COLO668 (cell line): ENCODE measurements around the gene CIAO2A.
"Not testable (repeated sequence)": the region's sequence is repeated elsewhere in the genome, so short reads cannot be mapped to it uniquely, and the experiment has no call there.

Experiments
- DNase-seq: peaks from one replicate; lab custom pipeline; 2025; ENCODE audit not compliant: unreplicated experiment; lab: John Stamatoyannopoulos, UW

Gene CIAO2A, protein sequence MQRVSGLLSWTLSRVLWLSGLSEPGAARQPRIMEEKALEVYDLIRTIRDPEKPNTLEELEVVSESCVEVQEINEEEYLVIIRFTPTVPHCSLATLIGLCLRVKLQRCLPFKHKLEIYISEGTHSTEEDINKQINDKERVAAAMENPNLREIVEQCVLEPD

DNA sequence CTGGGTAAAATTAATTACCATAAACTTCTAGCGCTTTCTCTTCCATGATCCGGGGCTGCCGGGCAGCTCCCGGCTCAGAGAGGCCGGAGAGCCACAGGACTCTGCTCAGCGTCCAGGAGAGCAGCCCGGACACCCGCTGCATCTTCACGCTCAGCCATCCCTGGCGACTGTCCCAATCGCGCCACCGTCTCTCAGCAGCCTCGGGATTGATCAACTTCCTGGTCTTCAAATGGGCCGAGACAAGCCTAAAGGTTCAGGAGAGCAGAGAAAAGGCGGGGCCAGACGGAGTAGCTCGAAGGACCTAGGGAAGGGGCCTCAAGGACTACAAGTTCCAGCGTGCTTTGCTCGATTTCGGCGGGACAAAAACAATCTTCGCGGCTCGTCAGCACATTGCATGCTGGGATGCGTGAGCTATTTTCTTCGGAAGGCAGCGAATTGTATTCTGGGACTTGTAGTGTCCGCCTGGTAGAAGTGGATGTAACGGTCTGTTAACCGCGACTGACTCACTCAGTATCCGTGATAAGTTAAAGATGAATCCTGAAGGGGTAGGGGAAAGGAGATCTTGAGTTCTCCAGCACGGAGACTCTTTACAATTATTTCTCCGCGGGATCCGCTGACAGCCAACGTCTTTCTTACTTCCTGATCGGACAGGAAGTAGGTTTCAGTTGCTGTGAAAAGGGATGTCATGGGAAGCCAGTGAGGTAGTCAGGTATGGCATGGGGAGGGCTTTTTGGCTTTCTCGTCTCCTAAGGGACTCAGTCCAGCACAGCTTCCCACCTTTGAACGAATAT, at the start of gene CIAO2A:
TSS of gene CIAO2A (minus strand) at position 212 of the 791 bp plus-strand sequence. CDS start at position 142, 70 bp downstream.
- DNase-seq = peak; percentile 96

DNA sequence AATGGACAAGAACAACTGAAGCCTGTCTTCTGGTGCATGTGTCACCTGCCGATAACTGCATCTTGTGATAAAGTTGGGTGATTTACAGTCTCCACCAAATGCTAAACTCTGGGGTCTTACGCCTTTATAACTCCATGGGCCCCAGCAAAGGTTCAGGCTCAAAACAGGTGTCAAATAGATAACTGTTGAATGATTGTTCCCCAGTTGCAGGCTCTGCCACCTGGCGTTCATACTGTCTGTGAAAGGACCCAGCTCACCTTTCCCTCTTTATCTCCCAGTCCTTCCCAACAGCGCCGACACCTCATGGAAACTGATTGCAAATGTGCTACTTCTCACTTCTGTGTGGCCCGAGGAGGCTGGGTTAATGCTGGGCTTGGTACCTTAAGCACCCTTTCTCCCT, 49.6 kb upstream of the CIAO2A start:
- DNase-seq = no peak

DNA sequence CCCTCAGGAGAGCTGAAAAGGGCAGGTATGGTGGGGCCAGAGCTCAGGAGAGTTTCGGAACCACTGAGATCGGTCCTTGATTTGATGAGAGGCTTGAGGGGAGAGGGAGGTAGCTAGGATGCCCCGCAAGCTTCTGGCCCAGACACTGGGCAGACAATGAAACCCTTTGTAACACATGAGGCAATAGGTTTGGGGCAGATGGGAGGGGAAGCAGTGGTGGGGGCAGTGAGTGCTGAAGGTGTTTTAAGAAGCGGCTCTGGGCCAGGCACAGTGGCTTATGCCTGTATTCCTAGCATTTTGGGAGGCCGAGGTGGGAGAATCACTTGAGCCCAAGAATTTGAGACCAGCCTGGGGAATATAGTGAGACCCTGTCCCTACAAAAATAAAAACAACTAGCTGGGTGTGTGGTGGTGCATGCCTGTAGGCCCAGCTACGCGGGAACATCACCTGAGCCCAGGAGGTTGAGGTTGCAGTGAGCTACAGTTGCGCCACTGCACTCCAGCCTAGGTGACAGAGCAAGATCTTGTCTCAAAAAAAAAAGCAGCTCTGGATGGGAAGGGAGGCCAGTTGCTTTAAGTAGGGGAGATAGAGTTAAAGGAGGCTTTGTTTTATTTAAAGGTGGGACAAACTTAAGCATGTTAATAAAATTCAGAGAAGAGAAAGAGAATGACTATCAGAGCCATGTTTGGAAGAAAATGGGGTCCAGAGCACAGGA, 48.3 kb upstream of the CIAO2A start:
- DNase-seq = no peak

DNA sequence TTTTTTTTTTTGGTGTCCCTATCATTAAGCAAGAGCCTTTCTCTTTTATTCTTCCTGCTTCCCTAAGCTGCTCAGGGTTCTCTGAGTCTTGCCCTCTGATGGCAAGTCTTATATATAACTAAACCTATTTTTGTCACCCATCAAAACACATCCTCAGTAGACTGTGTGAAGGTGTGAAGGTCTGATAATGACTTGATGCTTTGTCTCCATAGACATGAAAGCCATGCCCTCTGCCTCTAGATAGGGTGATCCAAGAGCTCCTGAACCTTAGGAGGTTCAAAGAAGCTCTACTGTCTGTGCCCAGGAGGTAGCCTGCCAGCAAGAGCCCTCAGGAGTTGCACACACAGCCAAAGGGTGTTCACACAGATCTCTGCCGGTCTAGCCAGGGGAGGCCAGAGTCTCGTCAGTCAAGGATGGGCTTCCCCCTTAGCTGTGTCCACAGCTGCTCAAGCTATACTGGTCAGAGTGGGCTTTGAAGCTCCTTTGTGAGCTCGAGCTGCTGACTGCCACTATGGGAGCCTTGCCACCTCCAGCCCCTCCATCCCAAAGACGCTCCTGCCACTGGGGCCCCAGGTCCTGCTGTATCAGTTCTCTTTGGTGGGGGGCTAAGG, 44.8 kb upstream of the CIAO2A start:
- DNase-seq = no peak

DNA sequence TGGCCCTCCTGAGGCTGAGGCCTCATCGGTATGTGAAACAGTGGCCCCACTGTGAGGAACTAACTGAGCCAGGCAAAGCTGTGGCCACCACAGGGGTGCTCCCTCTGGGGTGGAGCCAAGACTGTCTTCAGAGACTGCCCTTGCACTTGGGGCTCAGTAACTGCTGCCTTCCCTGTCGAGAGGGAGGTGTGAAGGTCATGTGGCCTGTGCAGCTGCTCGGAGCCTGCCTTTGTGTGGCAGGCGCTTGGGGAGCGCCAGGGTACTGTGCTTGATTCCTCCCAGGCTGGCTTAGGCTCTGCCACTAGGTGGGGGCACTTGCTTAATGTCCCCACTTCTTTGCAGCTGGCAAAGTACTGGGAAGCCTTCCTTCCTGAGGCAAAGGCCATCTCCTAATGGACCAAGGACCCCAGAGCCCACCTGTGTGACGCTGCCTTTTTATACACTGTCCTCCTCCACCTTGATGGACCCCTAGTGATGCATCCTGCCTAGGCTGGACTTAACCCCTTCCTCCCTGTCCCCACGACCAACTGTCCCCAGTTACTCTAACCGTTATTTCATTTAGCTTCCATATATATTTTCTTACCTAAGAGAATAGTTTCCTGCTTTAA, 43.7 kb upstream of the CIAO2A start:
- peak; percentile 24 for DNase-seq

DNA sequence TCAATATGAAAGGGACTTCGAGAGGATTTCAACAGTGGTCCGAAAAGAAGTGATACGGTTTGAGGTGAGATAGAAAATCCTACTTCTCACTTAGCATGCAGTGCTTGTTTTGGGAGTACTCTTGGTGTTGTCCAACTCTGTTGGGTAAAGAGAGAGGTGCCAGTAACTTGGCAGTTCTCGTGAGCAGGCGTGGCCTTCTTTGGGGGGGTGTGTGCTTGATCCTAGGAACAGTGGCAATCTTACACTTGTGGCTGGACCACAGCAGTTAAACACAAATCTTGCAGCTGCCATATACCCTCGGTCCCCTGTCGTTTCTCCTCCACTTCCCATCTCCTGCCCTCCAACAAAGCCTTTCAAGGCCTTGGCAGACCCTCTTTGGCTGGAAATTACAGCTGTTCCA, 42.7 kb upstream of the CIAO2A start:
- no peak for DNase-seq

DNA sequence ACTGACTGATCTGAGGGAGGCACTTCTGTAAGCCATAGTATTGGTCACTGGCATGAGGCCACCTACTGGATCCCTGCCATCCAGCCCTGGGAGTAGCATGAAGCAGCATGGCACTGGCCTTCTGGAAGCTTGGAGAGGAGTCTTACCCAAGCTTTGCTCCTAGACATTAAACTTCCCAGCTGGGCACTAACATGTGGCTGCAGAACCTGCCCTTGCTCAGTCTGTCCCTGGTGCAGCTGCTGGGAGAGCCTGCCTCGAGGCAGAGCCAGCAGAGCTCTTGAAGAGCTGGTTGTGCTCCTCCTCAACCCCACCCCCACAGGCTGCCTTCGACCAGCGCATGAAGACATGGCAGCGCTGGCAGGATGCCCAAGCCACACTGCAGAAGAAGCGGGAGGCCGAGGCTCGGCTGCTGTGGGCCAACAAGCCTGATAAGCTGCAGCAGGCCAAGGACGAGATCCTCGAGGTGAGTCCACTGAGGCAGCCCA, 40.7 kb upstream of the CIAO2A start:
- DNase-seq = no peak

DNA sequence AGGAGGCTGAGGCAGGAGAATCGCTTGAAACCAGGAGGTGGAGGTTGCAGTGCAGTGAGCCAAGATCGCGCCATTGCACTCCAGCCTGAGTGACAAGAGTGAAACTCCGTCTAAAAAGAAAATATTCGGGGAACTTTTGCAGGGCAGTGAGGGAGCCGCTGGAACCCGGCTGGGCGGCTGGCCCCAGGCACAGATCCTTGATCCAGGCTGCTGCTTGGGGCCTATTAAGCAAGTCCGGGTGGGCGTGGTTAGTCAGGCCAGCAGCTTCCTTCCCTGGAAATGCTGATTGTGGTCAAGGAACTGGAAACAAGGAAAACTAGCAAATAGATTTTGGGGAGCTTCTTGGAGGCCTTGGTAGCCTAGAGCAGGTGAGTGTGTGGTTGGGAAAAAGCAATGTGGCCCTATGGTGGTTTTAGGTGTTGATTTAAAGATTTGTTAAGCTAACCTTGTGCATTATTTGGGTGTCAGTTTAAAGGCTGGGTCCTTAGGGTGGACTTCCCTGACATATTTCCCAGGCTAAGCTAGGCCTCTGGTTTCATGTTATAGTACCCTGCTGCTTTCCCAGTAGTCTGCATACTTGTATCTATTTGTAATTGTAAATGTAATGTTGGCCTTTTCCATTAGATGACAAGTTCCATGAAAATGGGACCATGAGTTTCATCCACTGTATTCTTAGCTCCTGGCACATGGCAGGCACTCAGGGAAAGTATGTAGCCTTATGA, 40.1 kb upstream of the CIAO2A start:
- DNase-seq = no peak

DNA sequence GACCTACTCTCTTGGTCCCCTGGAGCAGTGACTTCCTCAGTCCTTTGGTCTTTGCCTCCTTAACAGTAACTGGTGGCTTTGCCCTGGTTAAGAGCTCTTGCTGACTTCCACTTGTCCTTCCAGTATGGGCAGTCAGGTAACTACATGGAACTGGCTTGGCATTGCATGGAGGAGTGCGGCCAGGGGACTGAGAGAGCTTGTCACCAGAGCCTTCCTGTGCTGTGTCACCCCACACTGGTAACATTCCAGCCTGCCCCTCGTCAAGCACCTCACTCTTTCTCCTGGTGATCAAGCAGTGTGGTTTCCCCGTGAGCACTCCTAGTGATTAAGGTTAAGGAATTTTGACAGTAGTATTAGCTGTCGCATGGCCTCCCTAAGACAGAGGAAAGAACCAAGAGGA, 38.6 kb upstream of the CIAO2A start:
- DNase-seq = no peak

DNA sequence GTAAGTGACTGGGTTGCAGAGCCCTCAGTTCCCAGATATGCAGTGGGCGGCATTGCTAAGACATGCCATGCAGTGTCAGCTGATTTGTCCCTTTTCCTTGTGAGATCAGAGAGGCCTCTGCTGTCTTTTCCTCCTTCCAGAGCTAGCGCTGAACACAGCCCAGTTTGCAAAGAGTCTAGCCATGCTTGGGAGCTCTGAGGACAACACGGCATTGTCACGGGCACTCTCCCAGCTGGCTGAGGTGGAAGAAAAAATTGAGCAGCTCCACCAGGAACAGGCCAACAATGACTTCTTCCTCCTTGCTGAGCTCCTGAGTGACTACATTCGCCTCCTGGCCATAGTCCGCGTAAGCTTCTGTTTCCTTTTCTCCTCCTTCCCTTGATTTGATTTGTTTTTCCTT, 37.9 kb upstream of the CIAO2A start:
- DNase-seq = no peak

DNA sequence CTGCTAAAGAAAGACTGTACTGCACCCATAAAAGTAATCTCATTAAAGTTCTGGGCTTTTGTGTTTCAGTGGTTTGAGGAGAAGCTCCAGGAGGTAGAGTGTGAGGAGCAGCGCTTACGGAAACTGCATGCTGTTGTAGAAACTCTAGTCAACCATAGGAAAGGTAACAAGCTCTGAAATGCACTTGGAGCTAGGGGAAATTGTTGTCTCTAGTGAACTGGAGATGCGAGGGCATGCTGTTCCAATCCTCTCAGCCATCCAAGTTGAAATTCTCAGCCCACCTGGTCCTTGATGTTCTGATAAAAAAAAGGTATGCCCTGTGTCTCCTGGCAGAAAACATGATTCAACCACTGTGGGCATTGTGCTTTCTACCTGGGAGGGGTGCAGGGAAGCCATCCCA, 36.5 kb upstream of the CIAO2A start:
- no peak for DNase-seq

DNA sequence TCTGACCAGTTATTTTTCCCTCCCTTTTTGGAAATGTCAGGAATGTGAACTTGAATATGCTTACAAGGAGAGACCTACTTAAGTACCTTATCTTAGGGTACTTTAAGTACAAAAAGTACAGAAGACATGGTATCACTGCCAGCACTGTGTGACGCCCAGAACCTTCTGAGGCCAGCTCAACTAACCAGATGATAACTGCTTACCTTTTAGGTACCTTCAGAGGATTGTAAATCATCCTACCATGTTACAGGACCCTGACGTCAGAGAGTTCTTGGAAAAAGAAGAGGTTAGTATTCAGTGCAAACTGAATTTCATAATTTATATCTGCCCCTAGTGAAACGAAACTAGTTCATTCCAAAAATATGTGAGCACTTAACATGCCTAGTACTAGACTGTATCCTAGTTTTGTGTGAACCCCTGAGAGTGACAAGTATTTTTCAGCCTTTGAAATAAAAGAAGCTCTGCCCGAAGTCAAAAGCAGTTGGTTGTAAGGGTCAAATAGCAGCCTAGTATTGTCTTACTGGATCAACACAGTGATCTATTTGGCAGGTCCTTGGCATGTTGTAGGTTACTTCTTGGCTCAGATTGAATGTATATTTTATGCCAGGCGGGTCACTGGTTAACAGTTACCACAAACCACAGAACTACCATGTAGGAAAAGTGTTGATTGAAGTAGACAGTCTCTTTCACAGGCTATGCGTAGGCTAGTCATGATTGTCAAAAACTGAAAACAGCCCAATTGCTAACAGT, 34.1 kb upstream of the CIAO2A start:
- no peak for DNase-seq

DNA sequence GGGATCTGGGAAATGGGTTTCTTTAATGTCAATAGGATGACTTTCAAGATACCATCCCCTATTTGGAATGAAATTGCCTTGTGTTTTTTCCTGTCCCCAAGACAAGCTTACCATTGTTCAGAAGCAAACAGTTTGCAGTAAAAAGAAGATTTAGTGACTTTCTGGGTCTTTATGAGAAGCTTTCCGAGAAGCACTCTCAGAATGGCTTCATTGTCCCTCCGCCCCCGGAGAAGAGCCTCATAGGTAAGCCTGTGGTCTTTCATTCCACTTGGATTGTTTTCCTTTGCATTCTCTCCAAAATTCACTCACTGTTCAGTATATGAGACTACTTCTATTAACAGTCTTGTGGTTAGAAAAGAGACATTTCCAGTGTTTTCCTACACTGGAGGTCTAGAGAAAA, 32.3 kb upstream of the CIAO2A start:
- DNase-seq = no peak

DNA sequence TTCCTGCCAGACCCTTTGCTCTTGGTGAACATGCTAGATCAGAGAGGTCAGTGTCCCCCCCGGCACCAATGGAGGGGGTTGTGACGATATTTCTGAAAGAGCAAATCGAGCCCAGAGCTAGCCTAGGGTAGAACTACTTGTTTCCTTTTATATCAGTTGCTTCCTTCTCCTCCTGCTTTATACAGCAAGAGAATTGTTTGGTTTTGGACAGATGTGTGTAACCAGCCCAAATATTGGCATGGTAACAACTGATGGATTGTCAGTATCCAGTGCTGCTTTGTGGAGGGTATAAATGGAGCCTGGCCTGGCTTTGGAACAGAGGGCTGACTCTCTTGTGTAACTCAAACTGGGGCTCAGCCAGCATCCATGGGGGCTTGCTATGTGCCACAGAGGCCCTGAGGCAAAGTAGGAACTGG, 29.3 kb upstream of the CIAO2A start:
- no peak for DNase-seq

DNA sequence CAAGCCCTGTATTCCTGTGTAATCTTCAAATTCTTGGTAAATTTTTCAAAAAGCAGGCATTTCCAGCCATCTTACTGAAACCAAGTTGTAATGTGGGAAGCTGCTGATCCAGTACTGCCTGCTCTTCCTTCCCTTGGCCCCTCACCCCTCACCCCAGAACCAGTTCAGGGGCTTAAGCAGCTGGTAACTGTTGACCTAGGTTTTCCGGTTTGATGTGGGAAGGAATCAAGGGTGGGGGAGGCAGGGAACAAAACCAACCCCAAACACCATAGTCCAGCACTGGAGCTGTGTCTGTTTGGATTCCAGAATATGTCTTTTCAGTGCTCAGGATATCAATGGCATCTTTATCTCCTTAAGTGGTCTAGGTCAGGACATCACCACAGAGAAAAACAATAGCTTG, 28.8 kb upstream of the CIAO2A start:
- DNase-seq = no peak

DNA sequence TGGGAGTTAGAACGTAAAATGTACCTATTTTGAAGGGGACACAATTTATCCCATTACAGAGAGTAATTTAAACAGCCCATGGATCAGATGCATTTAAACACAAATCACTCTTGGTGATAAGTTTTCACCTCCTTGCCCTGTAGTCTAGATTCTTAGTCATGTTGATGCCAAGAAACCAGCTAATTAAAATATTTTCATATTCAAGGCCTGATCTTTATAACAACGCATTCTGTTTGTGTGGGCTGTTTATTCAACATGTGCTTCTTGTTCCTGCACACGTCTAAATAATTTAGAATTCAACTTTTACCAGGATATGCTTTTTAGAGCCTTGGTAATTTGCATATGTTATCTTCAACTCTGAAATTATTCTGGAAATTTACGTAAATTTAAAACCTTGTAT, 28.0 kb upstream of the CIAO2A start:
- DNase-seq = no peak

DNA sequence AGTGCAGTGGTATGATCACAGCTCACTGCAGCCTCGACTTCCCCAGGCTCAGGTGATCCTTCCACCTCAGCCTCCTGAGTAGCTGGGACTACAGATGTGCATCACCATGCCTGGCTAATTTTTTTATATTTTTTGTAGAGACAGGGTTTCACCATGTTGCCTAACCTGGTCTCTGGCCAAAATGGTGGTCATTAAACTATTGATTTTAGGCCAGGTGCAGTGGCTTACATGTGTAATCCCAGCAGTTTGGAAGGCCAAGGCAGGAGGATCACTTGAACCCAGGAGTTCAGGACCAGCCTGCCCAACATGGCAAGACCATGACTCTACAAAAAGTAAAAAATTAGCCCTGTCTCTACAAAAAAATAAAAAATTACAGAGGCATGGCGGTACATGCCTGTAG, 26.7 kb upstream of the CIAO2A start:
- DNase-seq = not testable (repeated sequence)

DNA sequence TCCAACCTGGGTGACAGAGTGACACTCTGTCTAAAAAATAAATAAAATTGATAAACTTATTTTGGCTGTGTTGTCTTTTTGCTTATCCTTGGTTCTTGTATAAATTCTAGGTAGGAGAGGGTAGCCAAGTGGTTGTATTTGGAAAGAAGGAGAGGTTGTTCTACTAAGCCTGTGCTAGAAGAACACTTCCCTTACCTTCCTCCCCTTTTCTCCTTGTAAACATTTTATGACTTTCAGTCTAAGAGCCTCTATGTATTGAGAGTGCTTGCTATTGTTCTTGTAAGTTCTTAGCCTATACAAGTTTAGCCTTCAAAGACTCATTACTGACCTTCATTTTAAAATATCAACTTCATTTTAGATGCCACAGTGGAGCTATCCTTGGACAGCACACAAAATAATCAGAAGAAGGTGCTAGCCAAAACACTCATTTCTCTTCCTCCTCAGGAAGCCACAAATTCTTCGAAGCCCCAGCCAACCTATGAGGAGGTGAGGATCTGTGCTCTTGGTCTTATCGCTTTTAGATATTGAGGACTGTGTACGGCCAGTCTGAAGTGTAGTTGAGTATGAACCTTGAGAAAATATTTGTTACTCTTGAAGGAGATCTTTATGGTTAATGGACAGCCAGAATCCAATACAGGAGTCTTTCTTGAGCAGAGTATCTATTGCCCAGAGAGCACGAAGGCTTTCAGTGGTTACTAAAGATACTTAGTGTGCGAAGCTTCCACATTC, 24.3 kb upstream of the CIAO2A start:
- no peak for DNase-seq

DNA sequence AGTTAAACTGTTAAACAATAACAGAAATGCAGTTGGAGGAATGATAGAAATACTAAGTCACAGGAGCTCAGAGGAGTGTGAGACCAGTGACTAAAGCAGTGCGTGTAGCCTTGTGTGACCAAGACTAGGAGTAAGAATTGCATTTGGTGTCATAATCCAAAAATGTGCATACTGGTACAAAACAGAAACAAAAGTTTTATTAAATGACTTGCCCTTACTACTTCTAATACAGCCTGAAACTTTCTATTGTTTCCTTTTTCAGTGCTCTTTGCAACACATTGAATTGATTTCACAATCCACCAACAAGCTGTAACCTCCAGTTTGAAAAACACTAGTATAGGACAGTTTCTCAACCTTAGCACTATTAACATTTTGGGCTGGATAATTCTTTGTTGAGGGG, 19.3 kb upstream of the CIAO2A start:
- no peak for DNase-seq
